ENCODE results near the gene ARHGEF7. TPM values are rescaled to one million over a fixed set of nuclear protein-coding genes. Genes with fewer than 3 reads are reported as not detected.

The ARHGEF7 gene
- total RNA-seq, 1 experiment from 2014 or later = 29.3 TPM

DNA sequence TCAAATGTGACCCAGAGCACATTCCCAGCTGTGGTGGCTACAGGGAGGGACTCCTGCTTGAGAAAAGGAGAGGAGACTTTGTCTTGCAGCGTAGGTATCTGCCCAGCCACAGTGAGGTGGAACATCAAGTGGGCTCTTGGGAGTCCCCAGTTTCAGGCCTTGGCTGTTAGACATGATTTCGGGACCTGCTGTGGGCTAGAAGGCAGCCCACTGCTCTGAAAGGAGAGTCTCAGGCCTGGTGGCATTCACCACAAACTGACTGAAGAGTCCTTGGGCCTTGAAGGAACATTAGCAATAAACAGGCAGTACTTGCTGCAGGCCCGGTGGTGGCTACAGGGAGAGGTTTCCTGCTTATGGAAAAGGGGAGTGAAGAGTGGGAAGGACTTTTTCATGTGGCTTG is 143.5 kb downstream of the ARHGEF7 start:
- in situ Hi-C loops (cut with HindIII; ENCODE audit: low sequenced_read_pairs) = no loop called here
- no peak for DNase-seq (ENCODE audit: low spot score)

DNA sequence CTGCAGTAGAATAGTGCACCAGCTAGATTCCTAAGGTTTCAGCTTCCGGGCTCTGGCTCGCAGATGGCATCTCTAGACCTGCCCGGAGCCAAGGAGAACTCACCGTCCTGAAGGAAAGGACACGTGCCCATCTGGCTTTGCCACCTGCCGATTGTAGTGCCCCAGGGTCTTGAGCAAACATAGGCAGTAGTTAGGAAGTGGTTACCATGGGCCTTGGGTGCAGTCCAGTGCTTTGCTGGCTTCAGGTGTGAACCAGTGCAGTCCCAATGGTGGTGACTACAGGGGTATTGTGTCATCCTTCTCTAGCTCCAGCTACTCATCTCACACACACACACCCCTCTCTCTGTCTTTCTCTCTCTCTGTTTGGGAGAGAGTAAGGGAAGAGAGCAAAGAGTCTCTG is 143.9 kb downstream of the ARHGEF7 start:
- in situ Hi-C loops (cut with HindIII; ENCODE audit: low sequenced_read_pairs) = no loop called here
- no peak for DNase-seq (ENCODE audit: low spot score)

DNA sequence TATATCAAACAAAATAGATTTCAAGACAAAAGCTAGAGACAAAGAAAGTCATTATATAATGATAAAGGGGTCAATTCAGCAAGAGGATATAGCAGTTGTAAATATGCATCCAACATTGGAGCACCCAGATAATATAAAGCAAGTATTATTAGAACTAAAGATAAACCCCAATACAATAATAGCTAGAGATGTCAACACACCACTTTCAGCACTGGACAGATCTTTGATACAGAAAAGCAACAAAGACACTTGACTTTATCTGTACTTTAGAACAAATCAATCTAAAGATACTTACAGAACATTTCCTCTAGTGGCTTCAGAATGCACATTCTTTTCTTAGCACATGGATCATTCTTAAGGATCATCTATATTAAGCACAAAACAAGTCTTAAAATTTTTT is 146.2 kb downstream of the ARHGEF7 start:
- in situ Hi-C loops (cut with HindIII; ENCODE audit: low sequenced_read_pairs) = no loop called here
- no peak for DNase-seq (ENCODE audit: low spot score)

DNA sequence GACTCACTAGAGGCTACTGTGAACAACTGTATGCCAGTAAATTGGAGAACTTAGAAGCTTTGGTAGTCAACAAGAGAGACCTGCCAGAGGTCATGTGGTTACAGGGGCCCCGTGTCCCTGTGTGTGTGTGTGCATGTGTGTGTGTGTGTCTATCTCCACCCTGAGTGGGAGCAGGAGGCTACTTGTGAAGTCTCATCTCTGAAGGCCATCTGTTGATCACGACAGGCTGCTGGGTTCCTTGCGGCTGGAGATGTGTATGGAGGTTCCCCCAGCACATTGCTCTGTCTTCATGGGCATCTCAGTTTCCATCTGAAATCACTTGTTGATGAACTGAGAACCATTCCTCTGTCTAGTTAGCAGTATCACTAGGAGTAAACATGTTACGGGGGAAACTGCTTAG is 147.2 kb downstream of the ARHGEF7 start:
- DNase-seq (ENCODE audit: low spot score) = no peak
- in situ Hi-C loops (cut with HindIII; ENCODE audit: low sequenced_read_pairs) = no loop called here

DNA sequence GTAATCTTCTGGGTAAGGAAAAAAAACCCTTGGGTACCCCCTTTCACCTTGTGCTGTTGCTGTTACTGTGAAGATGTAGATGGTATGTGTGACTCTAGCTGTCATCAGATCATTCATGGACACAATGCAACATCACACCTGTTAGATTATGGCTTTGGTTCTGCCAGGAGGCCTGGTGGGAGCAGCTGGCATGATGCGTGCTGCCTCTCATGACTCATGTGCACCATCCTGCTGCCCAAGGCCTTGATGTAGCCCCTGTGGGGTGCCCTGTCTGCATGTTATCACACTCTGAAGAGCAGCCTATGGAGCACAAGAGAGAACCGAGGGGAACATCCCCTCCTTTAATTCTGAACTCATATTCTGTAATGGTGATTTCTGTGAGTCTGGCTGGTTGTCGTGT is 147.6 kb downstream of the ARHGEF7 start:
- peak; percentile 47 for DNase-seq (ENCODE audit: low spot score)
- in situ Hi-C loops (cut with HindIII; ENCODE audit: low sequenced_read_pairs) = no loop called here

DNA sequence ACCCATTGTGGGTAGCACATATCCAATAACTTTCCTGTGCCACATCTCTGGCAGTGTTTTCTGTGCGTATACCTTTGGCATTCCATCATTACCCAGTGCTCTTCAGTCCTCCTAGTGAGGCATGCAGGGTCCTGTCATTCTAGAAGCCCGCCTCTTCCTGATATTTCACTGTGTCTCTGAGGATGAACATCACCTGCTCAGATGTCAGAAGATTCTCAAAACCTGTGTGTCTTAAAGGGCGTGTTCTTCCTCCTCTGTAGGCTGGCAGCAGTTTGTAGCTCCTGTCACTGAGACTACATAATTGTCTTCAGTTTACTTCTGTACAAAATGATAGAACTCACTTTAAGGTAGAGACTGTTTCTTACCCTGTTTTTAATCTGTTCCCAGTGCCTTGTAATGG is 148.5 kb downstream of the ARHGEF7 start:
- no peak for DNase-seq (ENCODE audit: low spot score)
- in situ Hi-C loops (cut with HindIII; ENCODE audit: low sequenced_read_pairs) = no loop called here

DNA sequence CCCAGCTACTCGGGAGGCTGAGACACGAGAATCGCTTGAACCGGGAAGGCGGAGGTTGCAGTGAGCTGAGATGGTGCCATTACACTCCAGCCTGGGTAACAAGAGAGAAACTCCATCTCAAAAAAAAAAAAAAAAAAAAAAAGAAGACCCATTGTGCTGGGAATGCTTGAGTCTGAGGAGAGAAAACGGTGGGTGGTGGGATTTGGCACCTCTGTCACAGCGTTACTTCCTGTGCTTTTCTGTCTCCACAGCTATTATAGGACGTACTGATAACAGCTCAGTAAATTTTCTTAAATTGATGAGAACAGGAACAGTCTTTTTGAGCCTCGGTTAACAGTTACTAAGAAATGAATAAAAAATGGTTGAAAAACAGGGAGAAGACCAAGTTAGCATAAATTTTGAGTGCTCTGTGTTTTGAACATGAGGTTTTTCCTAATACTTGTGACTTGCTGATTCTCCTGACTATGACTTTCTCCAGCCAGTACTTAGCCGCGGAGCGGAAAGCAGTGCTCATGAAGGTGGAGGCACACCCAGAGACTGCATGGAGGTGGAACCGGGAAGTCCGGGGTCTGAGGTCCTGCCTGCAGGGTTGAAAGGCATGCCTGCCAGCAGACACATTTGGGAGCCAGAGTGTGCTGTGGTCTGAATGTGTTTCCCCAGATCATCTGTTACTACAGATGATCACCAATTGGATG is 150.0 kb downstream of the ARHGEF7 start:
- DNase-seq (ENCODE audit: low spot score) = peak; percentile 51
- in situ Hi-C loops (cut with HindIII; ENCODE audit: low sequenced_read_pairs) = no loop called here

DNA sequence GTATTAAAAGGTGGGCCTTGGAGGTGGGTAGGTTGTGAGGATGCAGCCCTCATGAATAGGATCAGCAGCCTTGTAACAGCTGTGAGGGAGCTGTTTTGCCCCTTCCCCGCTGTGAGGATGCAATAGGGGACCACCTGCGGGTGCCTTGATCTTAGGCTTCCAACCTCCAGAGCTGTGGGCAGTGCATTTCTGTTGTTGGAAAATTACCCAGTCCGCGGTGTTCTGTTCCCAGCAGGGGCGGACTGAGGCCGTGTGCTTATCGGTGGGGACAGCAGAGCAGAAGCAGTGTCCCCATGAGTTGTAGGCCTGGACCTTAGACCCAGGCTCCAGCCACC is 150.6 kb downstream of the ARHGEF7 start:
- in situ Hi-C loops (cut with HindIII; ENCODE audit: low sequenced_read_pairs) = no loop called here
- peak; percentile 84 for DNase-seq (ENCODE audit: low spot score)

DNA sequence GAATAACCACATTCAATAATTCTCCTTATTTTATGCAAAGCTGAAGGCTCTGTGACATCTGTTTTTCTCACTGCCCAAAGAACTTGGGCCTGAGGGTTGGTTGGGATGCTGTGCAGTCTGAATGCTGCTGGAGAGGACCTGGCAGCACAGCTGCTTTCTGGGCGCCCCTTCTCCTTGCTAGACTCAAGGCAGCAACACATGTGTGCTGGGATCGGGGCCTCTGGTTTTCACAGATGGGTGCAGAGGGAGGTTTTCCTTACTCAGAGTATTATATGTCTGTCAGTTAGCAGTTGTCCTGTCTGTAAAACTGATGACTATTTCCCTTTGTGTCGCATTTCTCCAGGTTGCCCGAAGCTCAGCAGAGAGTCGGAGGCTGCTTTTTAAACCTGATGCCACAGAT is 152.1 kb downstream of the ARHGEF7 start:
- in situ Hi-C loops (cut with HindIII; ENCODE audit: low sequenced_read_pairs) = no loop called here
- no peak for DNase-seq (ENCODE audit: low spot score)

DNA sequence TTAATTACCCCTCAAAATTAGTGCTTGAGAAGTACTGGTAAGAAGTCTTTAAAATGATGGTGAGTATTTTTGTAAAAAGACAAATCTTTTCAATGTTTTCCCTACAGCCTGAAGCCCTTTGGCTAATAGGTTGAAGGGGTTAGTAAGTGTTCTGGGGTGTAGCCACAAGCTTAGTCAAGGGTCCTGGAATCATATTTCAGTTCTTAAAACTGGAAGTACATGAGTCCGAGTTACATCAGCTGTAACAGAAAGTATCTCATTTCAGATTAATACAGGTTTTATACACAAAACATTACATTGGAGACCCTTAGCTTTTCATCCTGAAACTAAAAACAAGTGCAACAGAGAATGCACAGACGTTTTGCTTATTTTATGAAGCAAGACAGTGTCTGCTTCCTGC is 152.7 kb downstream of the ARHGEF7 start:
- in situ Hi-C loops (cut with HindIII; ENCODE audit: low sequenced_read_pairs) = no loop called here

DNA sequence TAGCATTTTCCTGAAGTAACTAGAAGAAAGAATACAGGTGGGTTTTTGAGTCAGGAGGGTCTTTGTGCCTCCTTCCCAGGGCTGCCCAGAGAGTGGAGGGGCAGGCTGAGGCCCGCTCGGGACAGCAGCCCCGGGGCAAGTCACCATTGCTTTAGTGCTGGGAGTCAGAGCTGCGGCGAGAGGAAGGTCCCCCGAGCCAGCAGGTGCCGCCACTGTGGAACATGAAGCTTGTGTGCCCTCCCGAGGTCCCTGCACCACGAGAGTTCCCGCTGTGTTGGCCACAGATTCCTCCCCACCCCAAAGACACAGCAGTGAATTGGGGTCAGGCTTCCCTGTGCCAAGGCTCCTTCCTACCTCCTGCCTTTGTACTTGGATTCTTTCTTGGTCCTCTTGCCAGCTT is 154.4 kb downstream of the ARHGEF7 start:
- DNase-seq (ENCODE audit: low spot score) = no peak
- in situ Hi-C loops (cut with HindIII; ENCODE audit: low sequenced_read_pairs) = no loop called here

More for the DNA sequence above, 152.7 kb downstream of the ARHGEF7 start:
- DNase-seq (ENCODE audit: low spot score) = no peak

DNA sequence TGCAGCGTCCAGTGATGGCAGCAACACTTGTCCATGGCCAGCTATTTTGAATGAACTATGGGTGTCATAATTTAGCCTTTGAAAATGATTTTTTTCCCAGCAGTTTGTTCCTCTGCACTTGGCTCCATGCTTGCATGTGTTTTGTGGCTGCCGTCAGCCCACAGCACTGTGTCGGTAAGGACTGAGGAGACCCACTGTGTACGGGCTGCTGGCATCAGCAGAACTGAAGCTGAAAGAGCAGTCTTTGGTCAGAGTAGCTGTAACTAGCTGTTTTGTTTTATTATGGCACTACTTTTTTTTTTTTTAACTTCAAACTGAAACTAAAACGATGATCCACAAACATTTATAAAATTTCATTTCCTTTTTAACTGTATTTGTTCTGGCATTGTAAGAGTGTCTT is 155.0 kb downstream of the ARHGEF7 start:
- in situ Hi-C loops (cut with HindIII; ENCODE audit: low sequenced_read_pairs) = no loop called here
- DNase-seq (ENCODE audit: low spot score) = no peak

DNA sequence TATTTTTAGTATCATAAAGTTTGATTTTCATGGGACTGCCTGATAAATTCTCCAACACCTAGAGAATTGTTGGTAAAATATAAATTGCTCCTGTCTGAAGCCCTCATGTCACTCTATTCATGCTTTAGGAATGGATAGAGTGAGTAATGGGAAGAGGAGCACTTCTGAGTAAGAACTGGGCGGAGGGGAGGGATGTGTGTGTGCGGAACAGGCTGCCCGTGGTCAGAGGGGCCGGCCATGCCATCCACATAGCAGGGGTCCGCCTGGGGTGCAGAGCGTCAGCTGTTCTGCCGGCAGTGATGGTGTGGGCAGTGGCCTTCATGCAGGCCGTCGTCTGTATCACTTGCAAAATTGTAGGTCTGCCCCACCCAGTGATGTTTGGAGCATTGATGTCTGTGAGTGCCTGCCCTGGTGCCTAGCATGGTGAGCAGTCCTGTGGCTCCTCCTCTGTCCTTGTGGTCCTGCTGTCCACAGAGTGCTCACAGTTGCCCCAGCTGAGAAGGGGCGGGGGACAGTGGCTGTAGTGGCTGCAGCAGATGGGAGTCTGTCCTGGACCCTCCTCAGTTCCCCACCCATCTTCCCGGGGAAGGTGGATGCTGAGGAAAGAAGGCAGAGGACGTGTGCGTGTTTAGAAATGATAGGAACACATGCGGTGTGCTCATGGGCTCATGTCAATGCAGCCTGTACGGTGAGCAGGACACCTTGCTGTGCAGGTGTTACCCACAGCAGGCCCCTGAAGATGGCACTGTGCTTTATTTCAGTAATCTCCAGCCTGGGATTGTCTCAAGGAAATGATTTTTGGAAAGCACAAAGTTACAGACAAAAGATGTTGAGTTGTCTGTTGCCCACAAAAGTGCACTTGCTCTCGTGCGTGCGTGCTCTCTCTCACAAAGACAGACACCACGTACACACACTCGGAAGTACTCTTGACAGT is 155.9 kb downstream of the ARHGEF7 start:
- peak; percentile 57 for DNase-seq (ENCODE audit: low spot score)

DNA sequence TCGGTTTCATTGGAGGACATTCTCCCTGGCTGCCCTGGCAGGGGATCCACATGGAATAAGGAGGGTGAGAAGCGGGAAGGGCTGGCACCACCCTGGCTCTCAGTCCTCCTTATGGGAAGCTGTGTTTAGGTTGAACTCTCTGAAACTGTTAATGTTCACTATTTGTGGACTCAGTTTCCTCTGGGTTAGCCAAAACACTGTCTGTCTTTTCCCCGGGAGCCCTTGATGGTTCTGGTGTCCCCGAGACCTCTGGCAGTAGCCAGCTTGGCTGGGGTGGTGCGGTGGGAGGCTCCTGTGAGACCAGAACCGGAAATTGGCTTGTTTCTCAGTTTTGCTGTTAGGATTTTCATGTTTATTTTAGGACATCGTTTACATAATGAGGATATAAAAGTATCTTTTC is 157.0 kb downstream of the ARHGEF7 start:
- in situ Hi-C loops (cut with HindIII; ENCODE audit: low sequenced_read_pairs) = no loop called here
- DNase-seq (ENCODE audit: low spot score) = no peak

More for the DNA sequence above, 155.9 kb downstream of the ARHGEF7 start:
- in situ Hi-C loops (cut with HindIII; ENCODE audit: low sequenced_read_pairs) = no loop called here

DNA sequence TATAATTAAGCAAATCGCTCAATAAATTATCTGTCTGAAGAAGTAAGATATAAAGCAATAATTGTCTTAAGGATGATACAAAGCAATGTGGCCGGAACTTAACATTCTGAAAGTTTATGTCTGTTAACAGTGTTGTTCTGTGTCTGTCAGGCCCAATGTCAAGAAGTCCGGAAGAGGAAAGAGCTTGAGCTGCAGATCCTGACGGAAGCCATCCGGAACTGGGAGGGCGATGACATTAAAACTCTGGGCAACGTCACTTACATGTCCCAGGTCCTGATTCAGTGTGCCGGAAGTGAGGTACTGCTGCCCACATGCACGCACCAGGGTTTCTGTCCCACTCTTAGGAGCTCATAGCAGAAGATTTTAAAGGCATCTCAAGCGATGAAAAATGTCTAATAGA is 160.3 kb downstream of the ARHGEF7 start:
- in situ Hi-C loops (cut with HindIII; ENCODE audit: low sequenced_read_pairs) = no loop called here

DNA sequence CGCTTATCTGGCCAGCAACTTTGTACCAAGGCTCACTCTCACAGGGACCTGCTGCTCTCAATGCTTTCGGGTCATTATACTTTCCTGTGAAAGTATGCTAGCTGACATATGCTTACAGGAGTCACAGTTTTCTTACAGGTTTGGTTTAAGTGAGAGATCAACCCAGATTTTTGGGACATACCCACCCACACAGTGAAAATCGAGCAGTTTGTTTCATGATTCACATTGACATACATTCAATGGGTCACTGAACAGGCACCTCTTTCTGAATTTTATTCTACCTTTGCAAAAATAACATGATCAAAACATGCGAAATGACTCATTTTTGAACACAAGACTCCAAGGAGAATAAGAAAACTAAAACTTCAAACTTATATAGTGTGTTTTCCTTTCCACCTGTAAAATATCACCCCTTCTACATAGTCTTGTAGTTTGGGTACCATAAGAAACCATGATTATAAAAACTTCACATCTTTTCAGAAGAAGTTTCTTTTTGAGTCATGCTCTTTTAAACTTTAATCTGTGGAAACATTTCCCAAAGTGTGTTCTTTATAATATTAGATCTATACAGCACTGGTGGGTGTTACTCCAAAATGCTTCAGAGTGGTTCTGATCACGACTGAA is 161.0 kb downstream of the ARHGEF7 start:
- no peak for DNase-seq (ENCODE audit: low spot score)
- in situ Hi-C loops (cut with HindIII; ENCODE audit: low sequenced_read_pairs) = no loop called here

More for the DNA sequence above, 160.3 kb downstream of the ARHGEF7 start:
- DNase-seq (ENCODE audit: low spot score) = no peak

DNA sequence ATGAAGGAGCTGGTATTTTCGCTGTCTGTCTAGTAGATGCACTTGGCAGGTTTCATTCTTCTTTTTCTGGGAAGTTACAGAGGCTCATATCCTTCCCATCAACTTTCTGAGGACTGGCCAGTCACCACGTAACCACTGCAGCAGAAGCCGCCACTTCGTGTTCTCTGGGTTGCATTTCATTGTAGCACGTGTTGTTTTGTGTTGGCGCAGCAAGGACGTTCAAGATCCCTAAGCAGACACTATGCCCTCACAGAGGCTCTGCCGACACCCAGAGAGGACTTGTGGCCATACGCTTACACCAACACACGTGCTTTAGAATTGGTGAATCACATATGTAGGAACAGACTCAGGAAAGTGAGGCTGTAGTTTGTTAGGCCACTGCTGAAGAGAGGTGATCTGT is 163.1 kb downstream of the ARHGEF7 start:
- no peak for DNase-seq (ENCODE audit: low spot score)
- in situ Hi-C loops (cut with HindIII; ENCODE audit: low sequenced_read_pairs) = no loop called here

DNA sequence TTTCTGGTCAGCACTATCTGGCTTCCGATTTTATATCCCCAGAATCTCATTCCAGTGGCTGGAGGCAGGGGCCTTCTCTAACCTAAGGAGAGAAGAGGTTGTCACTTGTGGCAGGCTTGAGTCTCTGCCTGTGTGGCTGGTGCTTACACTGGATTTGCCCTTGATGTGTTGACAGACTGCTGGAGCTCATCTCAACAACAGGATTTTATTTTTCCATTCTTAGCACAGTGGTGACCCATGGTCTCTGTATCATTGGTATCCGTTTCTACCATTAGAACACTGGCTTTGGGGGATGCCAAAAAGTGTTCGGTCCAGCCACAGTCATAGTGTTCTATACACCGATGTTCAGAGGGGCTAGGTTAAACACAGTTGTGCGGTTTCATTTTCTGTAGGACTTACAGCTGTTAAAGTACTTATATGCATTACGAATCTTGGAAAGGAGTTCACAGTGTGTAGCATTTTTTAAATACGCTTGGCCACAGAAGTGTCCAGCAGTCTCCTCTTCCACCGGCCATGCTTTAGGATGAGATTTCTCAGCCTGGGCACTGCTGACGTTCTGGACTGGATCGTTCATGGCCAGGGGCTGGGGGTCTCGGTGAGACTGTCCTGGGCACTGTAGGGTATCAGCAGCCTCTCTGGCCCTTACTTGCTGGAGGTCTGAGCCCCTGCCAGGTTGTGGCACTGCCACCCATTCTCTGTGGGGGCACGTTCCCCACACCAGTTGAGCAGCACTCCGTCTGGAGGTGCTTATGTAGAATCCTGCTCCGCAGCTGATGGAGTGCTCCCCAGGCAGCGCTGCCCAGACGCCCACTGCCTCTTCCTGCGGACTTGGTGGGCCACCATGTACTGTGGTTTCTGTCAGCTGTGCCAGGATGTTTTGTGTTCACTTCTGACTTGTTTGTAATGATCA is 163.9 kb downstream of the ARHGEF7 start:
- in situ Hi-C loops (cut with HindIII; ENCODE audit: low sequenced_read_pairs) = no loop called here
- no peak for DNase-seq (ENCODE audit: low spot score)

DNA sequence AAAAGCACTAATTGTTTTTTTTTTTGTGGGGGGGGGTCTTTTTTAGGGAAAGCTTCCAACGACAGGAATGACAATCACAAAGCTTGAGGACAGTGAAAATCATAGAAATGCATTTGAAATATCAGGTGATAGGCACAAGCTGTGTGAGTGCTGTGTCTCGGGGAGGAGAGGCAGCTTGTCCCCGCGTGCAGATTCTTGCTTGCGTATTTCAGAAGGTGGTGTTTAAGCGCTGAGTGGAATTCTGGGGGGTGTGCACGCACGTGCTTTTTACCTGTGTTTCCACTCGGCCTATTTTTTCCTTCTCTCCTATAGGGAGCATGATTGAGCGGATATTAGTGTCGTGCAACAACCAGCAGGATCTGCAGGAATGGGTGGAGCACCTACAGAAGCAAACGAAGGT is 165.1 kb downstream of the ARHGEF7 start:
- no peak for DNase-seq (ENCODE audit: low spot score)
- in situ Hi-C loops (cut with HindIII; ENCODE audit: low sequenced_read_pairs) = no loop called here

All from G401 (cell line).